GM10266 (cell line): Measurements from ENCODE around the gene PANK1.
"Not testable (repeated sequence)": the region's sequence is repeated elsewhere in the genome, so short reads cannot be mapped to it uniquely, and the experiment has no call there.

ENCODE experiments used
- DNase-seq: peaks from one replicate; pipeline ENCODE4 v3.0.0; 2012; ENCODE audit errors: extremely low spot score
- TF ChIP-seq, protein P1 (sequence below): IDR thresholded peaks from 2 replicates; pipeline ENCODE4 v1.5.1; 2012; ENCODE audit warnings: mild to moderate bottlenecking, low read depth; ENCODE audit not compliant: control insufficient read depth, insufficient read depth; ENCODE audit errors: missing control alignments

The PANK1 gene

GRCh38 chr10:89622151-89622550 is 22.9 kb downstream of the PANK1 start:
- no peak for DNase-seq
- TF ChIP-seq, protein P1, sequence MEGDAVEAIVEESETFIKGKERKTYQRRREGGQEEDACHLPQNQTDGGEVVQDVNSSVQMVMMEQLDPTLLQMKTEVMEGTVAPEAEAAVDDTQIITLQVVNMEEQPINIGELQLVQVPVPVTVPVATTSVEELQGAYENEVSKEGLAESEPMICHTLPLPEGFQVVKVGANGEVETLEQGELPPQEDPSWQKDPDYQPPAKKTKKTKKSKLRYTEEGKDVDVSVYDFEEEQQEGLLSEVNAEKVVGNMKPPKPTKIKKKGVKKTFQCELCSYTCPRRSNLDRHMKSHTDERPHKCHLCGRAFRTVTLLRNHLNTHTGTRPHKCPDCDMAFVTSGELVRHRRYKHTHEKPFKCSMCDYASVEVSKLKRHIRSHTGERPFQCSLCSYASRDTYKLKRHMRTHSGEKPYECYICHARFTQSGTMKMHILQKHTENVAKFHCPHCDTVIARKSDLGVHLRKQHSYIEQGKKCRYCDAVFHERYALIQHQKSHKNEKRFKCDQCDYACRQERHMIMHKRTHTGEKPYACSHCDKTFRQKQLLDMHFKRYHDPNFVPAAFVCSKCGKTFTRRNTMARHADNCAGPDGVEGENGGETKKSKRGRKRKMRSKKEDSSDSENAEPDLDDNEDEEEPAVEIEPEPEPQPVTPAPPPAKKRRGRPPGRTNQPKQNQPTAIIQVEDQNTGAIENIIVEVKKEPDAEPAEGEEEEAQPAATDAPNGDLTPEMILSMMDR = no peak

DNA sequence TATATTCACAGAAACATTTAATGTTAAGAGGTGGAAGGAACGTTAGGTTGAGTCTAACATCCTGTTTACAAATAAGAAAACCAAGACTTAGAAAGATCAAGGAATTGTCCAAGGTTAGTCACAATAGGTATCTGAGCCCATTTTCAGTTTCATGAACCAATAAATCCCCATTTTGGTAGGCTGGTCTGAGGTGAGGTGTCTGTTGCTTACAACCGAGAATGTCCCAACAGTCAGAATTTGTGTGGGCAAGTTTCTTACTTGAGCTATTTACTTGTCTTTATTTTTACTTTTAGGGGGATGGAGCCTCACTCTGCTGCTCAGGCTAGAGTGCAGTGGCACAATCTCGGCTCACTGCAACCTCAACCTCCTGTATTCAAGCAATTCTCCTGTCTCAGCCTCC is 23.6 kb downstream of the PANK1 start:
- TF ChIP-seq, protein P1 = no peak
- DNase-seq = no peak

- not testable (repeated sequence) for DNase-seq
These were observed 24.7 kb downstream of the PANK1 start for GRCh38 chr10:89620296-89620695.

- TF ChIP-seq, protein P1 = no peak
- DNase-seq = no peak
These were observed 29.2 kb downstream of the PANK1 start for GRCh38 chr10:89615824-89616223.

DNA sequence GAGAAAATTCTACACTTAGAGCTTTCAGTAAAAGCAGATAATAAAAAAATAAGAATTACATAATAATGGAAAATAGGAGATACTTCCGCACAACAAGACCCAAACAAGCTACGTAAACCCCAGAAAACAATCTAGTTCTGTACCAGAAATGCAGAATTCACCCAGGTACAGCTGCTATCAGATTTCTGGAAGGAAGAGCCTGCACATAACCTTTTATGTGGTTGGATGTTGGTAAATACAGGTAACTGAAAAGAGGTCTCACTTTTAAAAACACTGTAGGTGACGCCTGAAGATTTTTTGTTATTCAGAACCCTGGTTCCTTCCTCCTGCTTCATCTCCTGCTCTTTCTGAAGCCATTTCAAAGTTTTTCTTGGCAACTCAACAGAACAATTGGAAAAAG is 29.9 kb downstream of the PANK1 start:
- TF ChIP-seq, protein P1 = no peak
- no peak for DNase-seq

- TF ChIP-seq, protein P1 = no peak
- no peak for DNase-seq
These were observed 31.5 kb downstream of the PANK1 start for GRCh38 chr10:89613582-89613981.

GRCh38 chr10:89611282-89611681 is 33.8 kb downstream of the PANK1 start:
- no peak for DNase-seq
- TF ChIP-seq, protein P1 = no peak

DNA sequence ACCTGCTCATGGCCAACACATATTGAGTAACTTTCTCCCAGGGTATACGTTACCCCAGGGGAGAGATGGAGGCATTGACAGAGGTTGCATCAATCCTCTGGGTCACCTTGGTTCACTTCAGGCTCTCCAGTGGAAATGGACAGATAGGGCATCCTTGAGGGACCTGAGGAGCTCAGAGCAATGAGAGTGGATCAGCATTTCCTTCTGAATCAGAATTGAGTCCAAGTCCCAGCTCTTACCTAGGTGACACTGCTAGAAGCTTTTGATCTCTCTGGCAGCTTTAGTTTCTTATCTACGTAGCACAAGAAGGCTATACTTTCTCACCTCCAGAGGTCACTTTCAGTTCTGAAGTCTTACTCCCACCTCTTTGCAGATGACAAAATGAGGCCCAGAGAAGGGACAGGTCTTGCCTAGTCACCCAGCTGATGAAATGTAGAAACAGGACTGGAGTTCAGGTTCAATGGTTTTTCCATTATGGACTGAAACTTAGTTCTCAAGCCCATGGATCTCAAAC is 35.2 kb downstream of the PANK1 start:
- TF ChIP-seq, protein P1 = peak; percentile 20
- DNase-seq = peak; percentile 39
